Heart right ventricle (tissue), 16 donors: Measurements from ENCODE around the gene ALK. TPM values are rescaled to one million over a fixed set of nuclear protein-coding genes. Genes with fewer than 3 reads are reported as not detected.

Experiments used
- ATAC-seq, 8 donors: fragments of 200-7000 bp; cut with Tn5 transposase; one replicate each; pipeline ENCODE4 v1.9.1; 2020; ENCODE audit warnings: mild to moderate bottlenecking in 8 of 8, moderate library complexity in 8 of 8, moderate number of reproducible peaks in 1 of 8
- DNase-seq, 2 donors: peaks; one replicate each; pipeline ENCODE4 v3.0.0-alpha.2; 2020
- H3K27ac ChIP-seq, 10 donors: fragments of 200-600 bp; sonication (generic) in 2 of 10; one replicate each; pipeline versions ENCODE4 v1.5.0 to v1.8.0; 2020 to 2022; ENCODE audit warnings: mild to moderate bottlenecking in 3 of 10
- H3K27me3 ChIP-seq, 7 donors: fragments of 200-600 bp; one replicate each; pipeline ENCODE4 v1.8.0; 2021 to 2022; ENCODE audit warnings: mild to moderate bottlenecking in 2 of 7
- H3K36me3 ChIP-seq, 9 donors: fragments of 200-600 bp; sonication (generic) in 1 of 9; one replicate each; pipeline versions ENCODE4 v1.5.0 to v1.8.0; 2020 to 2022; ENCODE audit warnings: mild to moderate bottlenecking in 2 of 9
- H3K4me1 ChIP-seq, 9 donors: fragments of 200-600 bp; sonication (generic) in 1 of 9; one replicate each; pipeline versions ENCODE4 v1.5.0 to v1.8.0; 2020 to 2022; ENCODE audit warnings: mild to moderate bottlenecking in 4 of 9
- H3K4me3 ChIP-seq, 10 donors: fragments of 200-600 bp; sonication (generic) in 2 of 10; one replicate each; pipeline versions ENCODE4 v1.5.0 to v1.8.0; 2020 to 2022; ENCODE audit warnings: mild to moderate bottlenecking in 7 of 10, moderate library complexity in 2 of 10
- H3K9me3 ChIP-seq, 11 donors: fragments of 200-600 bp in 10 of 11; sonication (generic) in 2 of 11; one replicate each; pipeline versions ENCODE4 v1.5.0 to v1.8.0; 2013 to 2022; ENCODE audit warnings: mild to moderate bottlenecking in 2 of 11, control low read depth in 1 of 11, moderate library complexity in 1 of 11
- CTCF ChIP-seq, 9 donors: fragments of 200-600 bp; sonication (generic) in 2 of 9; IDR thresholded peaks; one replicate each; pipeline versions ENCODE4 v1.5.0 to v1.8.0; 2021 to 2022; ENCODE audit warnings: antibody characterized with exemption in 9 of 9, mild to moderate bottlenecking in 5 of 9, moderate library complexity in 1 of 9
- WGBS, 2 donors: extraction: QIAGEN DNeasy Blood & Tissue Kit; methylation state at CpG; one replicate each; pipeline ENCODE4 v1.1.7; 2013; ENCODE audit warnings: inconsistent platforms in 1 of 2; 5-methylcytosine and 5-hydroxymethylcytosine counted together
- intact Hi-C, 10 donors: fragments of 100-400 bp; cut with DNase I; formaldehyde crosslinking; loops; one replicate each; pipeline versions ENCODE4 v1.11.1 to v1.14.2; 2022
- long read RNA-seq, 3 donors: library from polyadenylated mRNA; unstranded; transcript quantifications; one replicate each; pipeline ENCODE4 v2.0.0, GENCODE V29; 2020 to 2021
- polyA plus RNA-seq, 2 donors: library from polyadenylated mRNA; stranded (reverse); fragments of 200-250 nt; gene quantifications; one replicate each; pipeline ENCODE4 v1.2.3, GENCODE V29; 2013
- total RNA-seq, 10 donors: library from RNA; stranded (reverse); fragmentation: NEBNext Ultra II Directional in 3 of 10; extraction: Animal tissue kit (Norgen Biotek cat#: 25700) in 3 of 10; gene quantifications; one replicate each; pipeline versions ENCODE4 v1.2.1 to v1.2.4, GENCODE V29; 2021 to 2023
- donor health status: Arrhythmogenic right ventricular cardiomyopathy.
- donor health status: ischemic (EF 13 %, LVEDD 7.1; RV severe dilation, severe dysfunction).
- donor health status: healthy with polysubstance abuse.
- donor health status: DM: no; HTN: yes; CAD: no.
- donor health status: DM: no; HTN: no; CAD: no.
- donor health status: ischemic (EF 25% LVEDD 6.9; RV normal size, moderate dysfunction).
- donor health status: ischemic (EF 25% LVEDD 5.7; RV mildly dilated, moderate dysfunction).
- donor health status: healthy.
- donor health status: DM: yes; HTN: yes; CAD: no.
- donor health status: Ischemic cardiomyopathy.
- donor health status: ischemic (EF 35%, LVEDD 5.7; RV mildly dilated, moderate dysfunction).
- donor health status: nonischemic (EF 11% LVEDD 7.7; RV severe dilation, severe dysfunction).
- donor health status: DM: yes; HTN: yes; CAD: no.
- donor health status: PGD.
- donor health status: ischemic (EF 29% LVEDD 5.4; RV normal size, mild dysfunction).
- donor health status: nonischemic (EF 23%, LVEDD 6.1; RV moderate dilation, normal function).

The ALK gene
- total RNA-seq (under 1 TPM in 4 of 10 donors, not detected in 6; 0.05 to 0.24 (median 0.09) TPM), polyA plus RNA-seq (under 1 TPM in 1 of 2 donors, not detected in 1; 0.01 TPM)
- long read RNA-seq, donor 1 = 0 reads
- long read RNA-seq, donor 2 = 0 reads
- long read RNA-seq, donor 3 = 0 reads

GRCh38 chr2:29921560-29921915 lies at the start of gene ALK:
TSS of gene ALK (minus strand) at chr2:29921586. CDS start at chr2:29920659, 927 bp downstream.
- intact Hi-C loops = loop anchor here in 9 of 10 donors (2.0 to 10.0 kb wide), 5 partner anchors 106 to 196 kb away; no protein-coding TSS in a partner anchor

DNA sequence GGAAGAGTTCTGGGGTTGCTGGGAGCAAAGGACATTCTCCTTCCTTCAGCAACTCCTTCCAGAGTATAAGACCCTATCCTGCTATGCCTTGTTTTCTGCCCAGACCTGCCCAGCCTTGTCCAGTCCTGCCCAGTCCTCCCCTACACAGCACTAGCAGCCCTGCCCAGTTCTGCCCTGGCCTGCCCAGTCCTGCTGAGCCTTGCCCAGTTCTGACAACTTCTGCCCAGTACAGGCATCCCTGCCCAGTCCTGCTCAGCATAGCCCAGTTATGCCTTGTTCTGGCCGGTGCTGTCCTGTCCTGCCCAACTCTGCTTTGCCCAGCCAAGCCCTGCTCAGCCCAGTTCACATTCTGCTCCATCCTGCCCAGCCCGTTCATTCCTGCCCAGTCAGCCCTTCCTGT lies 44.9 kb upstream of the ALK start:
- Histone ChIP-seq H3K4me1 (no peaks in the 10 kb centered on the region), H3K4me3 (no peak overlapping the region), H3K27me3 (peaks cover 0 to 33% (median 23%) of the 10 kb centered on the region in 7 donors), H3K9me3 (no peaks in the 10 kb centered on the region), H3K27ac (no peak overlapping the region), H3K36me3 (no peaks in the 10 kb centered on the region)
- intact Hi-C loops = no loop called here
- ATAC-seq = no peak
- no peak for TF ChIP-seq CTCF (IDR thresholded peaks at IDR 0.05)
- 74 to 82% methylated on average over 2 of the region's 2 CpGs for WGBS, 2 donors
- no peak for DNase-seq

More at GRCh38 chr2:29921560-29921915, at the start of gene ALK:
- TF ChIP-seq CTCF (IDR thresholded peaks at IDR 0.05) = no peak
- Histone ChIP-seq H3K9me3 (no peaks in the 10 kb centered on the region), H3K27ac (no peak within 1 kb of the TSS), H3K36me3 (no peaks in the 10 kb centered on the region), H3K4me3 (peak within 1 kb of the TSS in 9 of 10 donors; percentile 29 to 55 (median 46)), H3K27me3 (peaks cover 11 to 89% (median 68%) of the 10 kb centered on the region in 7 donors), H3K4me1 (peaks cover 0 to 32% (median 21%) of the 10 kb centered on the region in 9 donors)
- WGBS, 2 donors = 0 to 1% methylated on average over 24 to 27 of the region's 27 CpGs
- peak; percentile 87 for DNase-seq
- peak; percentile 97 to 99 (median 98) for ATAC-seq

GRCh38 chr2:29963972-29964570 lies 42.7 kb upstream of the ALK start:
- no peak overlapping the region for H3K4me3 ChIP-seq
- no peak for ATAC-seq
- no peak for DNase-seq
- H3K9me3 ChIP-seq = no peaks in the 10 kb centered on the region
- intact Hi-C loops = no loop called here
- no peak for TF ChIP-seq CTCF (IDR thresholded peaks at IDR 0.05)
- H3K36me3 ChIP-seq = no peaks in the 10 kb centered on the region
- H3K4me1 ChIP-seq = no peaks in the 10 kb centered on the region
- no peak overlapping the region for H3K27ac ChIP-seq
- WGBS, 2 donors = 41 to 46% methylated on average over 3 of the region's 3 CpGs
- H3K27me3 ChIP-seq = peaks cover 0 to 36% (median 23%) of the 10 kb centered on the region in 7 donors

- WGBS, 2 donors = 66 to 67% methylated on average over 4 of the region's 4 CpGs
Measured at GRCh38 chr2:29962922-29963321, 41.5 kb upstream of the ALK start.

More at GRCh38 chr2:29962922-29963321, 41.5 kb upstream of the ALK start:
- H3K36me3 ChIP-seq = no peaks in the 10 kb centered on the region
- no peak for TF ChIP-seq CTCF (IDR thresholded peaks at IDR 0.05)
- no peaks in the 10 kb centered on the region for H3K4me1 ChIP-seq
- no peak for ATAC-seq
- no peak for DNase-seq
- no peaks in the 10 kb centered on the region for H3K9me3 ChIP-seq
- H3K4me3 ChIP-seq = no peak overlapping the region
- intact Hi-C loops = no loop called here
- no peak overlapping the region for H3K27ac ChIP-seq
- peaks cover 0 to 42% (median 23%) of the 10 kb centered on the region in 7 donors for H3K27me3 ChIP-seq
